Central memory CD4-positive, alpha-beta T cell (primary cell): ENCODE results near the gene MGAT5.
"Not testable (repeated sequence)": the region's sequence is repeated elsewhere in the genome, so short reads cannot be mapped to it uniquely, and the experiment has no call there.

Experiments used
- DNase-seq: peaks from one replicate; pipeline ENCODE4 v3.0.0; 2022

The MGAT5 gene

GRCh38 chr2:134453973-134454372, 200.1 kb downstream of the MGAT5 start:
- DNase-seq = no peak

GRCh38 chr2:134454426-134454825, 200.6 kb downstream of the MGAT5 start:
- DNase-seq = no peak

GRCh38 chr2:134454931-134455330, 201.1 kb downstream of the MGAT5 start:
- DNase-seq = no peak

GRCh38 chr2:134455426-134455825, 201.6 kb downstream of the MGAT5 start:
- no peak for DNase-seq

GRCh38 chr2:134457353-134457752, 203.5 kb downstream of the MGAT5 start:
- no peak for DNase-seq

GRCh38 chr2:134457765-134458472, 204.0 kb downstream of the MGAT5 start:
- no peak for DNase-seq

- DNase-seq = no peak
These were observed 204.6 kb downstream of the MGAT5 start for GRCh38 chr2:134458473-134458853.

GRCh38 chr2:134458950-134459349, 205.1 kb downstream of the MGAT5 start:
- no peak for DNase-seq

- no peak for DNase-seq
These were observed 206.0 kb downstream of the MGAT5 start for GRCh38 chr2:134459706-134460406.

- DNase-seq = peak; percentile 31
These were observed 206.7 kb downstream of the MGAT5 start for GRCh38 chr2:134460583-134460998.

- no peak for DNase-seq
These were observed 207.6 kb downstream of the MGAT5 start for GRCh38 chr2:134461511-134461910.

- no peak for DNase-seq
These were observed 208.4 kb downstream of the MGAT5 start for GRCh38 chr2:134462275-134462674.

- DNase-seq = no peak
These were observed 209.2 kb downstream of the MGAT5 start for GRCh38 chr2:134462791-134463698.

- no peak for DNase-seq
These were observed 209.8 kb downstream of the MGAT5 start for GRCh38 chr2:134463699-134464022.

- DNase-seq = no peak
These were observed 211.6 kb downstream of the MGAT5 start for GRCh38 chr2:134465228-134466105.

GRCh38 chr2:134466141-134466540, 212.3 kb downstream of the MGAT5 start:
- no peak for DNase-seq

GRCh38 chr2:134468164-134468563, 214.3 kb downstream of the MGAT5 start:
- DNase-seq = no peak

- no peak for DNase-seq
These were observed 214.9 kb downstream of the MGAT5 start for GRCh38 chr2:134468776-134469175.

- DNase-seq = no peak
These were observed 215.7 kb downstream of the MGAT5 start for GRCh38 chr2:134469516-134470115.

GRCh38 chr2:134470561-134471168, 216.8 kb downstream of the MGAT5 start:
- no peak for DNase-seq

- not testable (repeated sequence) for DNase-seq
These were observed 223.1 kb downstream of the MGAT5 start for GRCh38 chr2:134476982-134477381.
